M059J (cell line): ENCODE results near the gene RAB11B. TPM values are rescaled to one million over a fixed set of nuclear protein-coding genes. Genes with fewer than 3 reads are reported as not detected.
"Not testable (repeated sequence)": the region's sequence is repeated elsewhere in the genome, so short reads cannot be mapped to it uniquely, and the experiment has no call there.

Experiments
- DNase-seq: peaks from one replicate; pipeline ENCODE4 v3.0.0-alpha.2; 2012; ENCODE audit warnings: low read depth
- total RNA-seq: library from RNA; depleted of rRNA; stranded (reverse); fragments of >200 nt; shearing (Covaris generic); gene quantifications from 2 replicates; pipeline ENCODE4 v1.2.3, GENCODE V29; 2014

The RAB11B gene
- total RNA-seq, 1 experiment from 2014 or later: 16.5 TPM

DNA sequence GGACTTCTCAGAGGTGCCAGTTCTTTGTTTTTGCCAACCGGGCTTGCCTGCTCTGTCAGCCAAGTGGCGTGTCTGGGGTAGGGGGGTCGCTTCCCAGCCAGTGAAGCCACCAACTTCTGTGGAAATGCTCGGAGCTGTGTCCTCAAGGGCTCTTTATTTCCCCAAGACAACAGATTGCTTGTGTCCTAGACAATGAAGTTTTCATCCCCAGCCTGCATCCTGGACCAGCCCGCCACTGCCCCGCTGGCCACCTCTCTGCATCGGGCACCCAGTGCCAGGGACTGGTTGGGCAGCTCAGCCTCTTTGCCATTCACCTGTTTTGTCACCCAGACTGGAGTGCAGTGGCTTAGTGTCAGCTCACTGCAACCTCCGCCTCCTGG is 3.7 kb downstream of the RAB11B start:
- DNase-seq: no peak

DNA sequence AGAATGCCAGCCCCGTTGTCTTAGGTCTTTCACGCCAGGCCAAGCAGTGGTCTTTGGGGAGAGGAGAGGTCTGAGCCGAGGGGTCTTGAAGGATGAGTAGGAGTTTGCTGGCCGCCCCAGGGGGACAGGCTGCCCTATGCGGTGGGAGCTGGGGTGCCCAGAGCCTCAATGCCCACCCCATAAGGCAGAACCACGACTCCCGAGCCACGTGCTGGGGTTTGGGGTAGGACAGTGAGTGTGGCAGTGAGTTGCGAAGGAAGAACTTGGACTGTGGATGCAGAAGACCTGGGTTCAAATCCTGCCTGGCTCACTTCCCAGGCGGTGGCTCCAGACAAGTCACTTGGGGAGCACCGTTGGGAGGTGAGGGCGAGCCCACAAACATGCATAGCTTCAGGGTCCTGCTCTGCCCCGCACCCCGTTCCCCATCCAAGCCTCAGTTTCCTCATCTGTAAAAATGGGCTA is 5.5 kb downstream of the RAB11B start:
- DNase-seq: no peak

DNA sequence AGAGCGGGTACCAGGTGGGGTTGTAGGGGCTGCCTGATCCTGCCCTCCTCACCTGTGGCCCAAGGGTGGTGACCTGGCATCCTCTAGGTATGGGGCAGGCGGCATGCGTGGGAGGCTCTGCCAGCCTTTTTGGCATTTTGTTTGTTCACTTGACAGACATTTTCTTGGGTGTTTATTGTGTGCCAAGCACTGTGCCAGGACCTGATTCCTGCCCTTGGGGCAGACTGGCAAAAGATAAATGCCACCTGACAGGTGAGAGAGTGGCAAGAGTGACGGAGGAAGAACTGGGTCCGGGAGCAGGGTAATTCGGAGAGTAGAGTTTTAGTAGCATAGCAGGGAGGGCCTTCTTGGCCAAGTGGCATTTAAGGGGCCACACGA is 6.0 kb downstream of the RAB11B start:
- DNase-seq: no peak

DNA sequence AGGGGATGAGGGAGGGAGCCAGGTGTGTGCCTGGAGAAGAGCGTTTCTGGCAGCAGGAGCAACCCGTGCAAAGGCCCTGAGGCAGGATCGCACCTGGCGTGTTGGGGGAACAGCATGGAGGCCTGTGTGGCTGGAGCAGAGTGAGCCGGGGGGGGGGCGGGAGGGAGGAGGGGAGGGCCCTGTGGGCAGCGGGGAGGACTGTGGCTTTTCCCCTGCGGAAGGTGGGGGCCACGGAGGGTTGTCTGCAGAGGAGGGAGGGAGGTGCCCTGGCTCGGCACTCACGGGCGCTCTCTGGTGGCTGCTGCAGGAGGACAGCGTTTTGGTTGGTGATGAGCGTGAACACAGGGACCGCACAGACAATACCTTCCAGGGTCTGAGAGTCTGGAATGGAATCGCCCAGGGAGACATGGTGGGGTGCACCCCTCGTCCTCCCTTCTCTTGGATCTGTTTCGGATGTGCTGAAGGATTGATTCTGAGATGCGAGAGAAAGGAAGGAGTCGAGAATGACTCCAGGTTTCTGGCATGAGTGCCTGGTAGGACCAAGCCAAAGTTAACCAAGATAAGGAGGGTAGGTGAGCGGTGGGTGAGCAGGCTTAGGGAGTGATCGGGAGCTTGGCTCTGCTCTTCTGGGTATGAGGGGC is 6.5 kb downstream of the RAB11B start:
- peak; percentile 41 for DNase-seq

DNA sequence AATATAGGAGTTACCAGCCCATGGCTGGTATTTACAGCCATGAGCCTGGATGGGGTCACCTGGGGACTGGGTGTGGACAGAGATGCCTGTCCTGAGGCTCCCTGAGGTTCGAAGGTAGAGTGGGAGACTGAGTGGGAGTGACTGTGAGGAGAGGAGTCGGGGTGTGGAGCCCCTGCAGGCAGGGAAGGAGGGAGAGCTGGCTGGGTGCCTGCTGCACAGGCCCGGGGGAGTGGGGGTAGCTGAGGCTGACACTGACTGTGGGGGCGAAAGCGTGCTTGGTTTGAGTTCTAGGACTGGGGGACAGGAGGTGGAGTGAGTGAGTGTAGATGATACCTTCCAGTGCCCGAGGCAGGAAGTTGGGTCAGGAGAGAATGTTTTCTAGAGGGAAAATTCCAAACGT is 7.1 kb downstream of the RAB11B start:
- peak; percentile 21 for DNase-seq

DNA sequence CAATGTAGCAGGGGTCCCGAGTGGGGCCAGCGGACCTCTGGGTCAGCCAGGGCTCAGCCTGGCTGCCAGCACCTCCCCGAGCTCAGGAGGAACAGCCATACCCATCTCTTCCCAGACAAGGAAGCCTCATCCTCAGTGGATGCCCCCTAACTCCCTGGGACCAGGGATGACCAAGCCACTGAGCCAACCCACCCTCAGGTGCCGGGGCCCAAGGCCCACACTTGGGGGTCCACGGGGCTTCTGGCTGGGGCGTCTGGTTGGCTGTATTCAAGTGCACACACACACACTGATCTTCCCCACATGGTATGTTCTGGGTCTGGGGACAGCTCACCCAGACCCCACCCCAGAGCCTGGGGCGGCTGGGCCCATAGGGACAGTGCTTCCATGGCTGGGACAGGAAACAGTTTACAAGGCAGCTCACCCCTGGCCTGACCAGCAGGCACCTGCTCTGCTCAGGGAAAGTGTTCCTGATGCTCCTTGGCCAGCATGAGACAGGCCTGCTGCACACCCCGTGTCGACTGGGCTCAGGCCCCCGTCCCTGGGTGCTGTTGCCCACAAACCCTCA is 7.7 kb downstream of the RAB11B start:
- DNase-seq: no peak

DNA sequence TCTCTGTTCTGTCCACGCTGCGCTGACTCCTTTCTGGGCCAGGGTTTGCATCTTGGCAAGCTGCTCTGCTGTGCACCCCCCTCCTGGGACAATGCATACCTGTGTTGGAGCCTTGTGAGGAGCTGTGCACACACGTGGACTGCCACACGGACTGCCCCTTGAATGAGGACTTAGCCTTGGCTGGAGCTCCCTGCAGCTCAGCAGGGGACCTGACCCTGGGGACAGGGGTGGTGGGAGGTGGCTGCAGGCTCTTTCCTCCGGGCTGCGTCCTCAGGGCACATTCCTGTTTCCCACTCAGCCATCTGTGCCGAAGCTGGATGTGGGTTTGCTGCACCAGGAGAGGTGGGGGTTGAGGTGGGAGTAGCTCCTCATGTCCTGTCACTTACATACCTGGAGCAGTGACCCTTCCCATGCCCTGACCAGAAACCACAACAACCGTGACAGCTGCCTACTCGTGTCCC is 8.2 kb downstream of the RAB11B start:
- DNase-seq: peak; percentile 42

DNA sequence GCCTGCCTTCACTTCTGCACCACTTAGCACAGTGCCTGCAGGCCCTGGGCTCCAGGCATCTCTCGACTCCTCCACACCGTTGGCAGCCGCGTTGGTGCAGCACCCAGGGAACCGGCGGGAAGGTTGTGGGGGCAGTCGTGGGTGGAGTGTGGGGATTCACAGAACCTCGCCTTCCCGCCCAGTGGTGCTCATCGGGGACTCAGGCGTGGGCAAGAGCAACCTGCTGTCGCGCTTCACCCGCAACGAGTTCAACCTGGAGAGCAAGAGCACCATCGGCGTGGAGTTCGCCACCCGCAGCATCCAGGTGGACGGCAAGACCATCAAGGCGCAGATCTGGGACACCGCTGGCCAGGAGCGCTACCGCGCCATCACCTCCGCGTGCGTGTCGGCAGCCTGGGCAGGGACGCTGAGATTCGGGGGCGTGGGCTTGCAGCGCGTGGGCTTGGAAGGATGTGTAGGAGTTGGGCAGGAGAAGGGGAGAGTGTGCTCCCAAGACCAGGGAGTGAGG is 9.6 kb downstream of the RAB11B start:
- DNase-seq: no peak

DNA sequence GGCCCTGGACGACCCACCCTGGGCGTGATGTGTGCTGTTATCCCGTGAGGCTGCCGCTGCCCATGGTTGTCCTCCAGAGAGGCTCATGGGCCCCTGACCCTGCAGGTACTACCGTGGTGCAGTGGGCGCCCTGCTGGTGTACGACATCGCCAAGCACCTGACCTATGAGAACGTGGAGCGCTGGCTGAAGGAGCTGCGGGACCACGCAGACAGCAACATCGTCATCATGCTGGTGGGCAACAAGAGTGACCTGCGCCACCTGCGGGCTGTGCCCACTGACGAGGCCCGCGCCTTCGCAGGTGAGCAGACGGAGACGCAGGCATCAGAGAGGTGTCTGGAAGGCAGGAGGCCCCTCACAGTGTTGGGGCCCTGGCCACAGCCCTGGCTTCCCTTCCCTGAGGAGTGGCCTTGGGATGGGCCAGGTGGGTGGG is 11.8 kb downstream of the RAB11B start:
- no peak for DNase-seq

DNA sequence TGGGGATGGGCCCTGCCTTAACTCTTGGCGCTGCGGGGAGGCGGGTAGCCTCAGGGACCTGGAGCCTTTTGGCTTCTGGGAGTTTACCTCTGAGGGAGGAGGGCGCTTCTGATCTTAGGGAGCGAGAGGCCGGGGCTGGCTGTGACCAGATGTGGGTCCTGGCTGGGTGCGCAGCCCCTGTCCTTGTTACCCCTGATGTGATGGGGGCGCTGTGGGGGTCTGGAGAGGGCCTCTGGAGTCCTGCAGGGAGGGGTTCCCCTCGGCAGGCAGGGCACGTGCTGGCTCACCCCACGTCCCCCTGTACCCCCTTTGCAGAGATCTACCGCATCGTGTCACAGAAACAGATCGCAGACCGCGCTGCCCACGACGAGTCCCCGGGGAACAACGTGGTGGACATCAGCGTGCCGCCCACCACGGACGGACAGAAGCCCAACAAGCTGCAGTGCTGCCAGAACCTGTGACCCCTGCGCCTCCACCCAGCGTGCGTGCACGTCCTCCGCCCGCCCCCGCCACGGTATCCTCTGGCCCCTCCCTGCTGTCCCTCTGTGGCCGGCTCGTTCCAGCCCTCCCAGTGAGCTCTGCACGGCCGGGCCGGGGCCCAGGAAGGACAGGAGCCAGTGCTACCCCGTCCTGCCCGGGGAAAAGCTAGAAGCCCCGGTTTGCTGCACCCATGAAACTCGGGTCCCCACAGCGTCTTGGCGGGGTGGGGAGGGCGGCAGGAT is 13.1 kb downstream of the RAB11B start:
- DNase-seq: no peak

DNA sequence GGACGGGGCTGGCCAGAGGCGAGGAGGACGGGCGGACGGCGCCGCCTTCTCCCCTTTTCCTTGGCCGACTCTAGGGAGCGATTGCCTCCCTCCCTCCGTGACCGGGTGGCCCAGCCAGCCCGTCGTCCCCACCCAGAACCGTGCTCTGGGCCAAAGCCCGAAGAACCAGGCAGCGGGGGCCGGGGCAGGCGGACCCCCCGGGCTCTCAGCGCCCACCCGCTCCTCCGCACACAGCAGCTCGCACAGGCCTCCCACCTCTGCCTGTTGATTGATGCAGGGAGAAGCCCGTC is 13.6 kb downstream of the RAB11B start:
- DNase-seq: no peak

DNA sequence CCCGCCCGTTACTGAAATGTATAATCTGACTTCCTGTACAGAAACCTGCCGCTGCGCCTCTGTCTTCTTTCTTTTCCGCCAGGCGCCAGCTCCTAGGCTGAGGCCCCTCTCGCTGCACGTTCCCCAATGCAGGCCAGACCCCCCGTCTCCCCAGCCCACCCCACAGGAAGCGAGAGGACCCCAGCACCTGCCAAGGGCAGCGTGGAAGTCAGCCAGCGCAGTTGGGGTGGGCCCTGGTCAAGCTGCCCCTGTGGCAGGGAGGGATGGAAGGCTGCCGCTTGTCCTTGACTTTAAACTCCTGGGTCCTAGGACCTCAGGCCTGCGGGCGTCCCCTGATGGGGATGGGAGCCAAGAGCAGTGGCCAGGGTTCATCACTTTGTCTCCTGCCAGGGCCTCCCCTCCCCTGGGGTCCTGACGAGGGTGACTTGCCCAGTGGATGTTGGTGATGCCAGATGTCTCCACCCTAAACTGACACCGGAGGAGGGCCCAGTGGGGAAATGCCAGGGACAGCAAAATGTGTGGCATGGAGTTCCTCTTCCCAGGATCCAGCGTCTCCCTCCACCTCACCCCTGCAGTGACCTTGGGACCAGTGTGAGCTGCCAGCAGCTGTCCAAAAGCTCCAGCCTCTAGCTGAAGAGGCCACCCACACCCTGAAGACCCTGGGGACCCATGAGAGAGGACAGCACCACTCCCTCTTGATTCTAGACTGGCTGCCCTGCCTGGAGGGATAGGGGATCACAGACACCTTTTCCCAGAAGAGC is 14.4 kb downstream of the RAB11B start:
- DNase-seq: no peak

DNA sequence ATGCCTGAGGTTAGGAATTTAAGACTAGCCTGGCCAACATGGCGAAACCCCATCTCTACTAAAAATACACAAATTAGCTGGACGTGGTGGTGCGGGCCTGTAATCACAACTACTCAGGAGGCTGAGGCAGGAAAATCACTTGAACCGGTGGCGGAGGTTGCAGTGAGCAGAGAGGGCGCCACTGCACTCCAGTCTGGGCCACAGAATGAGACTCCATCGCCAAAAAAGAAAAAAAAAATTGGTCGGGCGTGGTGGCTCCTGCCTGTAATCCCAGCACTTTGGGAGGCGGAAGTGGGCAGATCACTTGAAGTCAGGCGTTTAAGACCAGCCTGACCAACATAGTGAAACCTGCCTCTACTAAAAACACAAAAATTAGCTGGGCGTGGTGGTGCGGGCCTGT is 20.6 kb downstream of the RAB11B start:
- not testable (repeated sequence) for DNase-seq

DNA sequence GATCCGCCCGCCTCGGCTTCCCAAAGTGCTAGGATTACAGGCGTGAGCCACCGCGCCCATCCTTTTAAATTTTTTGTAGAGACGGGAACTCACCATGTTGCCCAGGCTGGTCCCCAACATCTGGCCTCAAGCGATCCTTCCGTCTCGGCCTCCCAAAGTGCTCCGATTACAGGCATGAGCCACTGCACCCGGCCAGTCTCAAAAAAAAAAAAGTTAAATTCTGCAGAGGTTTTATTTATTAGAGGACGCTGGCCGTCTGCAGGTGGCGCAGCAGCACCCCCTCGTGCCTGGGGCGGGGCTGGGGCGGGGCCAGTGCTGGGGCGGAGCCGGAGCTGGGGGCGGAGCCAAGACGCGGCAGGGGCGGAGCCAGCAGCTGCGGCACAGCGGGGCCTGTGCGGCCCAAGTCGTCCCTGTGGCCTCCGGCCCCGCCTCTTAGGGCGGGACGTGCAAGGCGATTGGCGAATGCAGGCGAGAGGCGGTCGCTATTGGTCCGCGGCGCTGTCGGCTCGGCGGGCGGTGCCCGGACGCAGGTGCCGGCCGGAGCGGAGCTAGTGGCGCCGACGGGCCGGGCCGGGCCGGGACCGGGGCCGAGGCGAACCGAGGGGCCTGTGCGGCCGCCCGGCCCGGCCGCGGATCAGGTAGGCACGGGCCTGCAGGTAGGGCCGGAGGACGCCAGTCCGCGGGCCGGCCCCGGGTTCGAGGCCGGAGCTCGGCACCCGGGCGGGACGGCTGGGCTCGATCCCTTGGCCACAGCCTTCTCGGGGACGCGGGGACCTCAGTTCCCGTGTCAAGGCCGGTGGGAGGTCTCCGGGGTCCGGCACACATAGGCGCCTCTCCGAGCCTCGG is 22.8 kb downstream of the RAB11B start, which contains the start of gene MARCHF2:
Gene MARCHF2 (plus strand): TSS at position 523 of the 846 bp plus-strand sequence. CDS start 8,536 bp downstream, outside the sequence.
- peak; percentile 94 for DNase-seq

DNA sequence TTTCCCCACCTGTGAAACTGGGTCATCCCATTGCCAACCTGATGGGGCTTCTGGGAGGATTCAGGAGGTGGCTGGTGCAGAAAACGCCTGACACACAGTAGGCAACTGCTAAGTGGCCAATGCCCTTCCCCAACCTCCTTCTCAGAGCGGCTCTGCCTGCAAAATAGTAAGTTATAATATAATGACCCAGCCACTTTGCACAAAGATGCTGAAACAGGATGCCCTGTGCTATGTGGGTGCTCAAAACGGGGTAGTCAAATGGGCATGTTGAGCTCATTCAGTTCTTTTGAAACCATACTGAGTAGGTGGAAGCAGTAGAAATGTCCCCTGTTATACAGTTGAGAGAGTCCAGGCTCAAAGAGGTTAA is 23.5 kb downstream of the RAB11B start:
- no peak for DNase-seq

DNA sequence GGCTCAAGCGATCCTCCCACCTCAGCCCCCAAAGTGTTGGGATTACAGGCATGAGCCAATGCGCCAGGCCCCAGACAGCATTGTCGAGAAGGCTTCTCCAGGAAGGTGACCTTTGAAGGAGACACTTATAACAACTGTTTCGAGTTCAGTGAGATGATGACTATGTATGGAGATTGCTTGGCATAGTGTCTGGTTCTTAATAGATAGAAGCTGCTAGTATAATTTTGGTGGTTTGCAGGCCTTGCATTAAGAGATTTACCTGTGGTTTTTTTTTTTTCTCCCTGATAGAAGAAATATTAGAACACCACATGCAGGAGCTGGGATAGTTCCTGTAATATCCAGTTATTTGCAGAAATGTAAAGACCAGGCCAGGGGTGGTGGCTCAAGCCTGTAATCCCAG is 26.6 kb downstream of the RAB11B start:
- DNase-seq: no peak

DNA sequence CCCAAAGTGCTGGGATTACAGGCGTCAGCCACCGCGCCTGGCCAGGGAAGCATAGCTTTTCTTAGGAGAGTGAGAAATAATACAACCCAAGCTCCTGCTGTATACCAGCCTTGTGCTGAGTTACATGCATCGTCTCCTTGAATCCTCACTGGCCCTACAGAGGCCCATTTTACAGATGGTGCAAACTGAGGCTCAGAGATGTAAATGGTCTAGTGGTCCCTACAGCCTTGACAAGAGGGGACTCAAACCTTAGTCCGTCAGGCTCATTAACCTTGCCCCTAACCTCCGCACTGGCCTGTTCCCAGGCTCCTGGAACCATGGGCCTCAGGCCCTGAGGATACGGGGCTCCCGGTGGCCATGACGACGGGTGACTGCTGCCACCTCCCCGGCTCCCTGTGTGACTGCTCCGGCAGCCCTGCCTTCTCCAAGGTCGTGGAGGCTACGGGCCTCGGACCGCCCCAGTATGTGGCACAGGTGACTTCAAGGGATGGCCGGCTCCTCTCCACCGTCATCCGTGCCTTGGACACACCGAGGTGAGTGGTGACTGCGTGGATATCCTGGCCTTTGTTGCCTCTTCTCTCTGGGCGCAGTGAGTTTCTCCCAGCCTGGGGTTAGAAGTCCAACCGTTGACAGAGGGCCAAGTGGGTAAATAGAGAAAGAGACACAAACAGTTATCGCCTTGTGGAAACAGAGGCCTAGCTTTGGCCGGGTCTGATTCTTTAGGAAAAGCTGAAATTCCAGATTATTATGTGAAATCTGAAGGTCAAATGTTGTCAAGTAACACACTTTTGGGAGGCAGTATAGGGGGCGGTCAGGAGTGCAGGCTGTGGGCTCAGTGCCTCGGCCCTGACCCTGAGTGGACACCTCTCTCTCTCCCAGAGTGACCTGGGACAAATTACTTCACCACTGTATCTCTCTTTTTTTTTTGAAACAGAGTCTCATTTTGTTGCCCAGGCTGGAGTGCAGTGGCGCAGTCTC is 31.6 kb downstream of the RAB11B start:
- DNase-seq: no peak

DNA sequence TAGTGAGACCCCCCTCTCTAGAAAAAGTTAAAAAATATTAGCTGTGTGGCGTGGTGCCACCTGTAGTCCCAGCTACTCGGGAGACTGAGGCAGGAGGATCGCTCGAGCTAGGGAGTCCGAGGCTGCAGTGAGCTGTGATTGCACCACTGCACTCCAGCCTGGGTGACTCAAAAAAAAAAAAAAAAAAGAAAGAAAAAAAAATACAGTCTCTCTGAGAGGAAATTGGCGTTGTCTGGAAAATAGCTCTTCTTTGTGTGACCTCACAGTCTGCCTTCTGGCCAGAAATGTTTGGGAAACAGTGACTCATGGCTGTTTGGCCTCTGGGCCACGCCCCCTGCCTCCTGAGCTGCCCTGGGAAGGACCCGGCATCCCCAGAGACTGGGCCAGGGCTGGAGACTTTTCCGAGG is 33.7 kb downstream of the RAB11B start:
- peak; percentile 99 for DNase-seq

DNA sequence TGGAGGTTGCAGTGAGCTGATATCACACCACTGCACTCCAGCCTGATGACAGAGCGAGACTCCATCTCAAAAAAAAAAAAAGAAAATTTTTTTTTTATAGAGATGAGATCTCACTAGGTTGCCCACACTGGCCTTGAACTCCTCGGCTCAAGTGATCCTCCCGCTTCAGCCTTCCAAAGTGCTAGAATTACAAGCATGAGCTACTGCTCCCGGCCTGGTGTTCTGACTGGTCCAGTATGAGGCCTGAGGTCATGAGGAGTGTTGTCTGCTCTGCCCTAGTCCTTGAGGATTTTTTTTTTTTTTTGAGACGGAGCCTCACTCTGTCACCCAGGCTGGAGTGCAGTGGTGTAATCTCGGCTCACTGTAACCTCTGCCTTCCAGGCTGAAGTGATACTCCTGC is 35.2 kb downstream of the RAB11B start:
- DNase-seq: not testable (repeated sequence)

DNA sequence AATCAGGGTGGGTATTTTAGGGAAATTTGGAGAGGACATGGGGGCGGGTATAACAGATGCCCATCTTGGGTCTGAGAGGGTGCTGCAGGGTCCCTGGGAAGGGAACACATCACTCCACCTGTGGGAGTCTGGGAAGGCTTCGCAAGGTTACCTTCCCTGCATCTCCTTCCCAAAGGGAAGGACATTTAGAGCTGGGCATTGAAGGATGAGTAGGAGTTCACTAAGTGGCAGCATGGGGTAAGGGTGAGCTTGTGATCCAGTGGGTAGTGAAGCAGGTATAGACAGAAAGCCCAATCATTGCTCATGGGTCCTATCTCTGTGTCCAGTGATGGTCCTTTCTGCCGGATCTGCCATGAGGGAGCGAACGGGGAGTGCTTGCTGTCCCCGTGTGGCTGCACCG is 36.1 kb downstream of the RAB11B start:
- no peak for DNase-seq
